ENCODE data around the gene SORCS2. TPM values are rescaled to one million over a fixed set of nuclear protein-coding genes. Genes with fewer than 3 reads are reported as not detected.

SORCS2 gene
- total RNA-seq, 1 experiment from 2014 or later, result 0.15 TPM

DNA sequence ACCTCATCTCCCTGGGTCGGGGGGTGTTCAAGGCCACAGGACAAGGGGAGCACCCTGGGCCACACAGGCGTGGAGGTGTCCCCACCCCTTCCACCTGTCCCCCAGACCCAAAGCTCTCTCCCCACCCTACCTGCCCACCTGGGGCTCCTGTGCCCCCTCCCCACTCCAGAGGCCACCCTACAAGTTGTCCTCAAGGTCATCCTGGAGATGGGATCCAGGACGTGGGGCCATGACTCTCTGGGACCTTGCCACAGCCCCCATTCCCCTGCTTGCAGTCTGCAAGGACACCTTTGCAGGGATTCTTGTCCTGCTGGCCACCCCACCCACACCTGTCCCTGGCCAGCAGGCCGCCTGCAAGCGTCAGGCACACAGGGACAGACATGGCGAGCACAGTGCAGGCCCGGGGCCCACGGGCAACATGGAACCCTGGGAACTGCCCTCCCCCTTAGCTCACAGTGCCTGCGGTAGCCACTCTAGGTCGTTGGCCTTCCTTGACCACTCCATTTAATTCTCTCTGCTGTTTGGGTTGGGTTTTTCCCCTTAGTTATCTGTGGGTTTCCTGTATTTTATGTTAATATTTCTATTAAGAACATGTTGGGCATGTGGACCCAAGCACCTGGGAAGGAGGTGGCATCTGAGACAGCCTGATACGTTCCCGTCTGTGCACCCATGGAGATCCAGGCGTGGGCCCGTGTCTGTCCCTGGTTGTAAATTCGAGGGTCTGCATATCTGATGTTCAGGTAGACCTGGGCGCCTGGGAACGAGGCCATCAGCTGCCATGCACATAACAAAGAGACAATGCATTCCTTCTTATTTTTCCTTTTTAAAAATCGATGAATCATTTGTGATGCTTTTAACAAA, 549.8 kb downstream of the SORCS2 start:
- TF ChIP-seq, protein P1, sequence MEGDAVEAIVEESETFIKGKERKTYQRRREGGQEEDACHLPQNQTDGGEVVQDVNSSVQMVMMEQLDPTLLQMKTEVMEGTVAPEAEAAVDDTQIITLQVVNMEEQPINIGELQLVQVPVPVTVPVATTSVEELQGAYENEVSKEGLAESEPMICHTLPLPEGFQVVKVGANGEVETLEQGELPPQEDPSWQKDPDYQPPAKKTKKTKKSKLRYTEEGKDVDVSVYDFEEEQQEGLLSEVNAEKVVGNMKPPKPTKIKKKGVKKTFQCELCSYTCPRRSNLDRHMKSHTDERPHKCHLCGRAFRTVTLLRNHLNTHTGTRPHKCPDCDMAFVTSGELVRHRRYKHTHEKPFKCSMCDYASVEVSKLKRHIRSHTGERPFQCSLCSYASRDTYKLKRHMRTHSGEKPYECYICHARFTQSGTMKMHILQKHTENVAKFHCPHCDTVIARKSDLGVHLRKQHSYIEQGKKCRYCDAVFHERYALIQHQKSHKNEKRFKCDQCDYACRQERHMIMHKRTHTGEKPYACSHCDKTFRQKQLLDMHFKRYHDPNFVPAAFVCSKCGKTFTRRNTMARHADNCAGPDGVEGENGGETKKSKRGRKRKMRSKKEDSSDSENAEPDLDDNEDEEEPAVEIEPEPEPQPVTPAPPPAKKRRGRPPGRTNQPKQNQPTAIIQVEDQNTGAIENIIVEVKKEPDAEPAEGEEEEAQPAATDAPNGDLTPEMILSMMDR (IDR thresholded peaks at IDR 0.05), result no peak
- TF ChIP-seq, protein P2, sequence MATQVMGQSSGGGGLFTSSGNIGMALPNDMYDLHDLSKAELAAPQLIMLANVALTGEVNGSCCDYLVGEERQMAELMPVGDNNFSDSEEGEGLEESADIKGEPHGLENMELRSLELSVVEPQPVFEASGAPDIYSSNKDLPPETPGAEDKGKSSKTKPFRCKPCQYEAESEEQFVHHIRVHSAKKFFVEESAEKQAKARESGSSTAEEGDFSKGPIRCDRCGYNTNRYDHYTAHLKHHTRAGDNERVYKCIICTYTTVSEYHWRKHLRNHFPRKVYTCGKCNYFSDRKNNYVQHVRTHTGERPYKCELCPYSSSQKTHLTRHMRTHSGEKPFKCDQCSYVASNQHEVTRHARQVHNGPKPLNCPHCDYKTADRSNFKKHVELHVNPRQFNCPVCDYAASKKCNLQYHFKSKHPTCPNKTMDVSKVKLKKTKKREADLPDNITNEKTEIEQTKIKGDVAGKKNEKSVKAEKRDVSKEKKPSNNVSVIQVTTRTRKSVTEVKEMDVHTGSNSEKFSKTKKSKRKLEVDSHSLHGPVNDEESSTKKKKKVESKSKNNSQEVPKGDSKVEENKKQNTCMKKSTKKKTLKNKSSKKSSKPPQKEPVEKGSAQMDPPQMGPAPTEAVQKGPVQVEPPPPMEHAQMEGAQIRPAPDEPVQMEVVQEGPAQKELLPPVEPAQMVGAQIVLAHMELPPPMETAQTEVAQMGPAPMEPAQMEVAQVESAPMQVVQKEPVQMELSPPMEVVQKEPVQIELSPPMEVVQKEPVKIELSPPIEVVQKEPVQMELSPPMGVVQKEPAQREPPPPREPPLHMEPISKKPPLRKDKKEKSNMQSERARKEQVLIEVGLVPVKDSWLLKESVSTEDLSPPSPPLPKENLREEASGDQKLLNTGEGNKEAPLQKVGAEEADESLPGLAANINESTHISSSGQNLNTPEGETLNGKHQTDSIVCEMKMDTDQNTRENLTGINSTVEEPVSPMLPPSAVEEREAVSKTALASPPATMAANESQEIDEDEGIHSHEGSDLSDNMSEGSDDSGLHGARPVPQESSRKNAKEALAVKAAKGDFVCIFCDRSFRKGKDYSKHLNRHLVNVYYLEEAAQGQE (IDR thresholded peaks at IDR 0.05; ENCODE audit: insufficient read depth in 1 of 2, low read depth in 2 of 2, low read length in 1 of 2), result no peak
- TF ChIP-seq TCF7L2 (IDR thresholded peaks at IDR 0.05; ENCODE audit: low read depth, low read length) (no peak), POLR2AphosphoS5 (IDR thresholded peaks at IDR 0.05; ENCODE audit: low read depth, low read length) (no peak), SIN3A (IDR thresholded peaks at IDR 0.05; ENCODE audit: borderline replicate concordance, insufficient read depth, low read depth, low read length) (no peak)
- Histone ChIP-seq H3K4me3 (ENCODE audit: low read depth in 2 of 2, low read length in 2 of 2) (no peak overlapping the region), H3K36me3 (ENCODE audit: control insufficient read depth, insufficient read depth, low read length) (no peaks in the 10 kb centered on the region), H3K27ac (ENCODE audit: low read length) (no peak overlapping the region), H3K4me1 (ENCODE audit: control insufficient read depth, insufficient read depth, low read length) (no peaks in the 10 kb centered on the region), H3K27me3 (ENCODE audit: control insufficient read depth, insufficient read depth, low read length) (no peaks in the 10 kb centered on the region), H3K9me3 (ENCODE audit: control insufficient read depth, insufficient read depth, low read depth, low read length) (no peaks in the 10 kb centered on the region)
- ATAC-seq, result no peak
- intact Hi-C loops (cut with micrococcal nuclease; ENCODE audit: unreplicated experiment), result no loop called here
- DNase-seq (ENCODE audit: low read depth, low spot score), result no peak
- BruUV-seq (replicated peaks), result no TSS peak
- ChIA-PET CTCF (no interaction called here), POLR2A (no interaction called here)
- in situ Hi-C loops (cut with HindIII; ENCODE audit: low pct_unique_long_range_greater_than_20kb, low sequenced_read_pairs), result no loop called here

DNA sequence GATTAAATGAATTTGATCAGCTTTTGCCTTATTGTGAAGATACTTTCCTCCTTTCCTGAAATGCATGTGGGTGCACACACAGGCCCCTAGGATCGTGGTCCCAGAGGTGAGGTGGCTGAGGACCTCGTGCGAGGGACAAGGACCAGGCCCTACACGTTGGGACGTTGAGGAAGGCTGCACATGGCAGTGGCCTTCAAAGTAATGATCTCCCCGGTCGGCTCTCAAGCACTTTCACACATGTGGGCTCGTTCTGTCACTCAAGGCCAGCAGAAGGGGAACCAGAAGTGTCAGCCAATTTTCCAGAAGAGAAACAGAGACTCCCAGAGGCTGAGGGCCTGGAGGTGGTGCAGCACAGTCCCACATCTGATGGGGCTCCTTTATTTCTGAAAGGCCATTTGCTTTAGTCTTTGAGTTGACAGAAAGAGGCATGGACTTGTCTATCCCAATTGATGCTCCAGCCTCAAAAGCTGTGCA, 550.5 kb downstream of the SORCS2 start:
- H3K27ac ChIP-seq (ENCODE audit: low read length), result no peak overlapping the region
- intact Hi-C loops (cut with micrococcal nuclease; ENCODE audit: unreplicated experiment), result no loop called here
- no TSS peak for BruUV-seq (replicated peaks)
- no peaks in the 10 kb centered on the region for H3K36me3 ChIP-seq (ENCODE audit: control insufficient read depth, insufficient read depth, low read length)
- DNase-seq (ENCODE audit: low read depth, low spot score) (no peak), ATAC-seq (no peak)
- H3K27me3 ChIP-seq (ENCODE audit: control insufficient read depth, insufficient read depth, low read length), result no peaks in the 10 kb centered on the region
- H3K9me3 ChIP-seq (ENCODE audit: control insufficient read depth, insufficient read depth, low read depth, low read length), result no peaks in the 10 kb centered on the region
- TF ChIP-seq, protein P1 (IDR thresholded peaks at IDR 0.05), result no peak
- no peak for TF ChIP-seq TCF7L2 (IDR thresholded peaks at IDR 0.05; ENCODE audit: low read depth, low read length)
- no peak for TF ChIP-seq SIN3A (IDR thresholded peaks at IDR 0.05; ENCODE audit: borderline replicate concordance, insufficient read depth, low read depth, low read length)
- TF ChIP-seq POLR2AphosphoS5 (IDR thresholded peaks at IDR 0.05; ENCODE audit: low read depth, low read length), result no peak
- TF ChIP-seq, protein P2 (IDR thresholded peaks at IDR 0.05; ENCODE audit: insufficient read depth in 1 of 2, low read depth in 2 of 2, low read length in 1 of 2), result no peak
- no peaks in the 10 kb centered on the region for H3K4me1 ChIP-seq (ENCODE audit: control insufficient read depth, insufficient read depth, low read length)
- ChIA-PET POLR2A (no interaction called here), CTCF (no interaction called here)
- in situ Hi-C loops (cut with HindIII; ENCODE audit: low pct_unique_long_range_greater_than_20kb, low sequenced_read_pairs), result no loop called here
- H3K4me3 ChIP-seq (ENCODE audit: low read depth in 2 of 2, low read length in 2 of 2), result no peak overlapping the region

Measured in Panc1 (cell line).